Esophagus squamous epithelium (tissue), 5 donors: ENCODE results near the gene AXIN2. TPM values are rescaled to one million over a fixed set of nuclear protein-coding genes. Genes with fewer than 3 reads are reported as not detected.

Experiments used
- DNase-seq: peaks from one replicate; lab custom pipeline; 2025; lab: John Stamatoyannopoulos, UW
- H3K27ac ChIP-seq, 4 donors: fragments of 200-600 bp; sonication (generic); one replicate each; pipeline ENCODE4 v1.5.1; 2016 to 2019; ENCODE audit warnings: mild to moderate bottlenecking in 1 of 4
- H3K27me3 ChIP-seq, 4 donors: fragments of 200-600 bp; sonication (generic); 1 replicate in 3 of 4; 2 replicates in 1 of 4; pipeline versions ENCODE4 v1.5.1 to v1.6.0; 2017 to 2021; ENCODE audit warnings: antibody characterized with exemption in 1 of 4
- H3K36me3 ChIP-seq, 3 donors: fragments of 200-600 bp; sonication (generic); one replicate each; pipeline ENCODE4 v1.5.1; 2016 to 2019
- H3K4me1 ChIP-seq, 3 donors: fragments of 200-600 bp; sonication (generic); one replicate each; pipeline ENCODE4 v1.5.1; 2017 to 2019
- H3K4me3 ChIP-seq, 4 donors: fragments of 200-600 bp; sonication (generic); 1 replicate in 3 of 4; 2 replicates in 1 of 4; pipeline ENCODE4 v1.5.1; 2016 to 2019; ENCODE audit warnings: mild to moderate bottlenecking in 2 of 4, moderate library complexity in 1 of 4
- H3K9me3 ChIP-seq, 3 donors: fragments of 200-600 bp; sonication (generic); one replicate each; pipeline ENCODE4 v1.5.1; 2016 to 2019
- POLR2A ChIP-seq, 4 donors: fragments of 450-650 bp; IDR thresholded peaks; one replicate each; pipeline ENCODE4 v1.6.1; 2017; ENCODE audit warnings: antibody characterized with exemption in 4 of 4, mild to moderate bottlenecking in 4 of 4, moderate library complexity in 3 of 4
- WGBS, 2 donors: methylation state at CpG; one replicate each; pipeline ENCODE4 v1.1.5; 2018; 5-methylcytosine and 5-hydroxymethylcytosine counted together
- intact Hi-C: fragments of 100-400 bp; cut with DNase I; formaldehyde crosslinking; loops from one replicate; pipeline ENCODE4 v1.15.0; 2022
- total RNA-seq, 4 donors: library from RNA; depleted of rRNA; stranded (reverse); fragments of >200 nt; gene quantifications; one replicate each; pipeline ENCODE4 v1.1.0, GENCODE V29; 2016
- TF ChIP-seq, protein P1 (sequence below), 6 experiments: fragments of 450-650 bp in 4 of 6; fragments of 200-600 bp in 2 of 6; sonication (generic) in 2 of 6; IDR thresholded peaks; one replicate each; pipeline ENCODE4 v1.5.1; 2016 to 2019; ENCODE audit warnings: antibody characterized with exemption in 6 of 6, mild to moderate bottlenecking in 4 of 6, moderate library complexity in 4 of 6
- donor health status: DM: yes; HTN: yes; CAD: no.

The AXIN2 gene
- total RNA-seq, 4 donors from 2014 or later, result 0.83 to 10.9 (median 6.2) TPM

DNA sequence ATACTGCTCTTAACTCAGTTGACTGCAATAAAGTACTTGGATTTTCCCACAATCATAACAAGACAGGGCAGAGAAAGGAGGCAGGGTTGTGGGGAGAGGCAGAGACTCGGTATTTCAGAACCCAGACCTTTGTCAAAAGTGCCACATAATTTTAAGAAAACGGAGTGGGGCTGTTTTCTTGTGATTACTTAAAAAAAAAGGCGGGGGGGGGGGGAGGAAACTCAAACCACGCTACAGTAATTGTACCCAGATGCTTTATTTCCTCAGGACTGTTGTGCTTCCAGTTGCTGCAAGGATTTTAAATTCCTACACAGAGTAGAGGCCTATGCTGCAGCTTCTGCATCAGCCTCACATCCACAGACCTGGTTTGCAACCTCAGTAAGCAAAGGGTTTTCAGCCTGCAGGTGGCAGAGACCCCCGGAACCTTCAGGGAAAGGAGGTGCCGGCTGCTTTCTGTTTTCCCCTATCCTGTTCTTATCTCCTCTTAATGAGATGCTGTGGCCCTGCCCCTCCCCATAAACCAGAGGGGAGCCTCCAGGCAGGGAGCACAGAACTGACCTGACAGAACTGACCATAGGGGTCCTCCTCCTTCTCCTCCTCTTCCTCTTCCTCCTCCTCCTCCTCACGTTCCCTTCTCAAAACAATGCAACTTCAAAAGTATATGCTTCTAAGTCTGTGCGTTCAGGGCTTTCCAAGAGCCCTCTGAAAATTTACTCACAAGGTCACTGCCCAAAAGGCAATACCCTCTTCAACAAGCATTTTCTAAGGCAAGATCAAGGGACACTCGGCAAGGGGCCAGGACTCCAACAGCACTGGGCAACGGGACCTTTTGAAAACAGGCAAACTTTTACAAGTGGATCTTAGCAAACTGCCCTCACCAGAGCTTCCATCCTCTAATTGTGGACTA, 7.5 kb downstream of the AXIN2 start:
- no peak for TF ChIP-seq POLR2A (IDR thresholded peaks at IDR 0.05)
- TF ChIP-seq, protein P1, sequence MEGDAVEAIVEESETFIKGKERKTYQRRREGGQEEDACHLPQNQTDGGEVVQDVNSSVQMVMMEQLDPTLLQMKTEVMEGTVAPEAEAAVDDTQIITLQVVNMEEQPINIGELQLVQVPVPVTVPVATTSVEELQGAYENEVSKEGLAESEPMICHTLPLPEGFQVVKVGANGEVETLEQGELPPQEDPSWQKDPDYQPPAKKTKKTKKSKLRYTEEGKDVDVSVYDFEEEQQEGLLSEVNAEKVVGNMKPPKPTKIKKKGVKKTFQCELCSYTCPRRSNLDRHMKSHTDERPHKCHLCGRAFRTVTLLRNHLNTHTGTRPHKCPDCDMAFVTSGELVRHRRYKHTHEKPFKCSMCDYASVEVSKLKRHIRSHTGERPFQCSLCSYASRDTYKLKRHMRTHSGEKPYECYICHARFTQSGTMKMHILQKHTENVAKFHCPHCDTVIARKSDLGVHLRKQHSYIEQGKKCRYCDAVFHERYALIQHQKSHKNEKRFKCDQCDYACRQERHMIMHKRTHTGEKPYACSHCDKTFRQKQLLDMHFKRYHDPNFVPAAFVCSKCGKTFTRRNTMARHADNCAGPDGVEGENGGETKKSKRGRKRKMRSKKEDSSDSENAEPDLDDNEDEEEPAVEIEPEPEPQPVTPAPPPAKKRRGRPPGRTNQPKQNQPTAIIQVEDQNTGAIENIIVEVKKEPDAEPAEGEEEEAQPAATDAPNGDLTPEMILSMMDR (IDR thresholded peaks at IDR 0.05), result no peak
- peaks cover 1 to 31% (median 5%) of the 10 kb centered on the region in 3 donors for H3K4me1 ChIP-seq
- H3K36me3 ChIP-seq, result peaks cover 0 to 16% (median 0%) of the 10 kb centered on the region in 3 donors
- WGBS, 2 donors, result 35 to 50% methylated on average over 10 of the region's 10 CpGs
- peaks cover 0 to 12% (median 0%) of the 10 kb centered on the region in 4 donors for H3K27me3 ChIP-seq
- intact Hi-C loops, result no loop called here
- no peak for DNase-seq
- no peak overlapping the region for H3K4me3 ChIP-seq
- H3K9me3 ChIP-seq, result no peaks in the 10 kb centered on the region
- peak overlapping the region in 1 of 4 donors; percentile 31 for H3K27ac ChIP-seq

DNA sequence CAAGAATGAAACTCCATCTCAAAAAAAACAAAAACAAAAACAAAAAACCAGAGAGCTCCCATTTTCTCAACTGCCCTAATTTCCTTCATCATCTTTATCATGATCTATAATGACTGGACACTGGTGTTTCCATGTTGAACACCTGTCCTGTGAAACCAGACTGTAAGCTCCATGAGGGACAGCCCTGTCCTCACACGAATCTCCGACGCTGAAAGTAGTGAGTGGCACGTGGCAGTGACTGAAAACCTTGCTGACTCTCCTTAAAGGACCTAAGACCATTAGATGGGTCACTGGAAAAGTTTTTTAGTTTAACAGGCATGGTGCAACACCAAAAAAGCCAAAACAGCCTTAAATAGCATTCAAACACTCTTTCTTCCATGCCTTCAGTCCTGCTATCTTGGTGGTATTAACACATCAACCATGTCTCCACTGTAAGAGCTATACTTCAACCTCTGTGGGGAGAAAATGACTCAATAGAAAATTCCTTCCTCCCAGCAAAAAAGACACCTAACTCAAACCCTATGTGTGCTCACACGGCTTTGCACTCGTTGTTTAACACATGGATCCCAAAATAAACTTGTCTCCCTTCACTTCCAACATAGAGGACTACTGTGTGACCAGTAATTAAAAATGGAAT, 8.3 kb downstream of the AXIN2 start:
- DNase-seq, result no peak
- Histone ChIP-seq H3K27me3 (peaks cover 0 to 7% (median 0%) of the 10 kb centered on the region in 4 donors), H3K27ac (no peak overlapping the region), H3K4me1 (peaks cover 0 to 31% (median 13%) of the 10 kb centered on the region in 3 donors), H3K9me3 (no peaks in the 10 kb centered on the region), H3K36me3 (peaks cover 0 to 20% (median 0%) of the 10 kb centered on the region in 3 donors), H3K4me3 (no peak overlapping the region)
- intact Hi-C loops, result no loop called here
- TF ChIP-seq, protein P1 (IDR thresholded peaks at IDR 0.05), result no peak
- 62 to 75% methylated on average over 6 of the region's 6 CpGs for WGBS, 2 donors

DNA sequence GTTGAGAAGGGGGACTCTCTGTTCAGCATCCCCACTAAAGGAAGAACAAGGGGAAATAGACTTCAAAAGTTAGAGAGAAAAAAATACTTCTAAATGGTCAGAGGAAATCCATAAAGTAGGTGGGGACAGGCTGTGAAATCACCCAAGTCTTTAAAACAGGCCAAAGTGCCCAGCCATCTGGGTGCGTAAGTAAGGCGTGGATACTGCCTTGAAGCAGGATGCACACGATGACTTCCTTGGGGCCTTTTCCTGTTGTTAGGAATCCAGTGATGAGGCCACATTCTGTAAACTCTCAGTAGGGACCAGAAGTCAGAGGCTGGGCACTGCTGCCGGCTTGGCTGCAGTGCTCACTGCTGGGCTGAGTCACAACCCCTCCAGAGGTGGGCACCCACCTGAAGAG, 9.2 kb downstream of the AXIN2 start:
- H3K4me3 ChIP-seq, result no peak overlapping the region
- peaks cover 0 to 17% (median 0%) of the 10 kb centered on the region in 3 donors for H3K36me3 ChIP-seq
- no peak for DNase-seq
- peaks cover 0 to 29% (median 22%) of the 10 kb centered on the region in 3 donors for H3K4me1 ChIP-seq
- no peaks in the 10 kb centered on the region for H3K9me3 ChIP-seq
- intact Hi-C loops, result no loop called here
- peak overlapping the region in 1 of 4 donors; percentile 50 for H3K27ac ChIP-seq
- no peak for TF ChIP-seq POLR2A (IDR thresholded peaks at IDR 0.05)
- TF ChIP-seq, protein P1 (IDR thresholded peaks at IDR 0.05), result no peak
- no peaks in the 10 kb centered on the region for H3K27me3 ChIP-seq
- 81 to 85% methylated on average over 3 to 4 of the region's 4 CpGs for WGBS, 2 donors

DNA sequence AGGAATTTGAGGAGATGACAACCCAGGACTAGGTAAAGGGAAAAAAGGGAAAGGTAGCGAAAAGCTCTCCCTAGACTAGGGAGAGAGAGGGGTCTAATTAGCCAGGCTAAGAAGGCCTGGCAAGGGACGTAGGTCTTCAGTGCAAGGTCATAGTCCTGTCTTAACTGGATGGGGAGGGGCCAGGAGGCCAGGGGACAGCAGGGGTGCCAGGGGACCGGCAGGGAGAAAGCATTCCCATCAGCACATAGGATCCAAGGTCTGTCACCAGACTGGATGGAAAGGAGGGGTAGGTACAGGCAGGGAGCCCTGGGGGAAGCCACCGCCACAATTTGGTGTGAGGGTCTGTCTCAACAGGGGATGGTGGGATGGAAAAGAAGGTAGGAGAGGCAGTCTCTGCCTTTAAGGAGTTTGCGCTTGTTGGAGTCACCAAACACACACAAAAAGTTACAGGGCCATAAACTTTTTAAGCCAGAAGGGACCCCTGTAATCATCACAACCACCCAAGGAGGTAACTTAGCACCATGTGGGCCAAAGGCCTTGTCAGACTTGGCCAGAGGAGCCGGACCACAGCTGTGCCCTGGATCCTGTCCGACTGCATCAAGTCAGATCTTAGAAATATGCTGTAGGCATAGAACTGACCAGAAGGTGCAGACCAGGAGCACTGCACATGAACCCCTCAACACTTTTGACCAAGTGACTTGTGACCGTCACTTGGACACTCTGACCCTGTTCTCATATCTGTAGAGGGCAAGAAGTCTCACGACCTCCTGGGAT, 10.0 kb downstream of the AXIN2 start:
- WGBS, 2 donors, result 70 to 84% methylated on average over 7 to 9 of the region's 9 CpGs
- H3K27ac ChIP-seq, result peak overlapping the region in 2 of 4 donors; percentile 11 to 50
- intact Hi-C loops, result no loop called here
- H3K27me3 ChIP-seq, result no peaks in the 10 kb centered on the region
- H3K4me1 ChIP-seq, result peaks cover 0 to 36% (median 29%) of the 10 kb centered on the region in 3 donors
- TF ChIP-seq, protein P1 (IDR thresholded peaks at IDR 0.05), result no peak
- no peak for TF ChIP-seq POLR2A (IDR thresholded peaks at IDR 0.05)
- no peaks in the 10 kb centered on the region for H3K9me3 ChIP-seq
- H3K4me3 ChIP-seq, result no peak overlapping the region
- no peak for DNase-seq
- peaks cover 0 to 17% (median 0%) of the 10 kb centered on the region in 3 donors for H3K36me3 ChIP-seq
